Esophagus mucosa (tissue), 1 donor: ENCODE data around the gene LHFPL6. TPM values are rescaled to one million over a fixed set of nuclear protein-coding genes. Genes with fewer than 3 reads are reported as not detected.

Source experiments
- ATAC-seq: fragments of 200-7000 bp; cut with Tn5 transposase; one replicate; pipeline ENCODE4 v1.9.1; 2020
- total RNA-seq: library from RNA; stranded (reverse); gene quantifications from one replicate; pipeline ENCODE4 v1.2.4, GENCODE V29; 2023
- donor health status: DM: yes; HTN: yes; CAD: no.

The LHFPL6 gene
- total RNA-seq, 1 donor from 2014 or later: 3.3 TPM

GRCh38 chr13:39461685-39462266, 141.2 kb downstream of the LHFPL6 start:
- ATAC-seq: no peak

- no peak for ATAC-seq
These were observed 145.7 kb downstream of the LHFPL6 start for GRCh38 chr13:39457274-39457673.

GRCh38 chr13:39455521-39456175, 147.3 kb downstream of the LHFPL6 start:
- ATAC-seq: no peak

GRCh38 chr13:39452834-39453233, 150.2 kb downstream of the LHFPL6 start:
- ATAC-seq: no peak

- no peak for ATAC-seq
These were observed 150.6 kb downstream of the LHFPL6 start for GRCh38 chr13:39452417-39452816.

- no peak for ATAC-seq
These were observed 151.1 kb downstream of the LHFPL6 start for GRCh38 chr13:39451860-39452301.

GRCh38 chr13:39451301-39451700, 151.7 kb downstream of the LHFPL6 start:
- ATAC-seq: no peak

DNA sequence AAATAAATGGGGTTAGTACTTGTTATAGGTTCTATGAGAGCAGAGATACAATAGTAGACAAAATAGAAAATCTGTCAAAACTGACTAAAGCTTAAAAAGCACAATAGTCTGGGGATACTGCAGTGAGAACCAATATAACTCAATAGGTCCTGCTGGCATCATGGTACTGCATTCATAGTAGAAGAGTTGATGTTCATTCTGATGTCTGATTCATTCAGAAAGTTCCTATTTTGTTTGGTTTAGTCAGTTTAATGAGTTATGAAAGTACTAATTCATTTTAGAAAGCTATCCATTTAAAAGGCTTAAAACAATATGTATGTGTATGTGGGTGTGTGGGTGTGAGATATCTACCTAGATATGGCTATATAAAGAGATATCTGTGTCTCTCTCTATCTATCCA, 152.8 kb downstream of the LHFPL6 start:
- no peak for ATAC-seq

GRCh38 chr13:39448834-39449233, 154.2 kb downstream of the LHFPL6 start:
- no peak for ATAC-seq

- no peak for ATAC-seq
These were observed 156.1 kb downstream of the LHFPL6 start for GRCh38 chr13:39446865-39447264.

- no peak for ATAC-seq
These were observed 158.1 kb downstream of the LHFPL6 start for GRCh38 chr13:39444866-39445265.

GRCh38 chr13:39433651-39434050, 169.3 kb downstream of the LHFPL6 start:
- no peak for ATAC-seq

DNA sequence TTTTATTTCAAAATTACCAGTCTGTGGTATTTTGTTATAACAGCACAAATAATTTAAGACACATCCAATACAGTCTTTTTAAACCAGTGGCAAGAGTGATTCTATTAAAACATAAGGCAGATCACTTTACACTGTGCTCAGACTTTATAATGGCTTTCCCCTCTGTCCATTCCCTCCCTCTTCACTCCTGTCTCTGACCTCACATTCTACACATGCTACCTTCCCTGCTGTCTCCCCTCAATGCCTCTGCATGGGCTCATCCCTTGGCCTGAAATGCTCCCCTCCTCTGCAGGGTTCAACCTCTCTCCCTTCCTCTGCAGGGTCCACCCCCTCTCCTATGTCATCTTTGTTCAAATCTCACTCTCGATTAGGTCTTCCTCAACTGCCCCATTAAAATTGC, 170.8 kb downstream of the LHFPL6 start:
- no peak for ATAC-seq

GRCh38 chr13:39422845-39423565, 180.0 kb downstream of the LHFPL6 start:
- ATAC-seq: no peak

DNA sequence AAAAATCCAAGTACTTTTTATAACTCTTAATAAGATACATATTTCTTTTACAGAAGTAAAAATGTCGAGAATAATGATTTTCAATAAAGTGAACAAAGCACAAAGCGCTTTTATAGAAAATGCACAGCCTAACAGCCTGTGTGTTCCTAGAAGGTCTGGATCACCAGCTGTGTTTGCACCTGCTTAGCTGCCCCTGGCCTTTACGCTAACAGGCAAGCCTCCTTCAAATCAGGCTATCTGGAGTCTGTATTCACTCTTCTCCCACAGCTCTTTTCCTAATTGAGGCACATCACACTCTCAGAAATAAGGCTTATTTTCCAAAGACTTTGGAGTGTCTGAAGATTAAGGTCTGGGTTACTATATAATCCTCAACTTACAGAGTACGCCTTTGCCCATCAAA, 183.1 kb downstream of the LHFPL6 start:
- no peak for ATAC-seq

DNA sequence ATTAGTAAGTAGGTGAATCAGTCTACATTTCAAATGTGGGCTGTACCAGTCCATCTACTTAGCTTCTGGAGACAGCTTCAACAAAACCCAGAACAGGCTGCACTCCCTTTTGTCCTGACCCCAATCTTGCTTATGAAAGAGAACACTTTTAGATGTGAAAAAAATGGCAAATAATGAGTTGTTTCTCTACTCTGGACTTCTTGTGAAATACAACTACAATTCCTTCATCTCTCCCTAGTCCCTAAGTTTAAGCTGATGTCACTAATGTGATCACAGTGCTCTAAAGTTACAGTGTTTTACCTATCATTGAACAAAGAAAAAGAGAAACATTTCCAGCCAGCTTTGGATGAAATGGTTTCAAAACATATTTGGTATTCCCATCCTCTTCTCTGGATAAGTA, 183.9 kb downstream of the LHFPL6 start:
- no peak for ATAC-seq

- no peak for ATAC-seq
These were observed 184.6 kb downstream of the LHFPL6 start for GRCh38 chr13:39418424-39418823.

GRCh38 chr13:39417643-39418042, 185.3 kb downstream of the LHFPL6 start:
- ATAC-seq: no peak

- no peak for ATAC-seq
These were observed 185.9 kb downstream of the LHFPL6 start for GRCh38 chr13:39417131-39417530.

DNA sequence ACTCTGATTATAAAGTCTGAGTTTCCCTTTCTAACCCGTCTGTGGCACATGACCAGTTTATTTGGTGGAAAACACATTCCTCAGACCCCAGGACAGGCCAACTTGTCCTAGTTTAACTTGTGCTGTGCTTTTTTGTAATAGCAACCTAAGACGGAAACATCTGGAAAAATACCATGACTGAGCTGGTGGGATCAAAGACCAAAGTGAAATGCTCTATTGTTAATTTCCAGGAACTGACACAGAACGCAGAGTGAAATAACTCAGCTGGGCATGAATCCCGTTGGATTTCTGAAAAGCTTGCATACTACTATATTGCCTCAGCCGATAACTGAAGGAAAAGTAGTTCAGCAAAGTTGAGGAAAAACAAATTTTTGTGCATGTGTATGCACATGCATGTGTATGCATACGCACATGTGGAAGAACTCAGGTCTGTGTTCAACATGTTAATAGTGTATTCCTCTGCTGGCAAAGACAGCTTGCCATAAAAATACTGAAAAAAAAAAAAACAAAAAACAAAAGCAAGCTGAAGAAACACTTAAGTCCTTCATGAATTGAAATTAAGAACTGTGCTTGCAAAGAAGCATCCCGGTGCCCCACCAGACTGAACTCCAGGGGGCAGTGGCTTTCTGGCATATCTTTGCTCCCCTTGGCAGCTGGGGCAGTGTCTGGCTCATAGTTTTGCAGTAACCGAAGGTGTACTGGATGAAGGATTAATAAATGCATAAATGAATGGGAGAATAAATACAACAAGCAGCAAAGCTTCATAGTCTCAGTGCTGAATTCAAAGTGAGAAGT, 187.8 kb downstream of the LHFPL6 start:
- no peak for ATAC-seq

DNA sequence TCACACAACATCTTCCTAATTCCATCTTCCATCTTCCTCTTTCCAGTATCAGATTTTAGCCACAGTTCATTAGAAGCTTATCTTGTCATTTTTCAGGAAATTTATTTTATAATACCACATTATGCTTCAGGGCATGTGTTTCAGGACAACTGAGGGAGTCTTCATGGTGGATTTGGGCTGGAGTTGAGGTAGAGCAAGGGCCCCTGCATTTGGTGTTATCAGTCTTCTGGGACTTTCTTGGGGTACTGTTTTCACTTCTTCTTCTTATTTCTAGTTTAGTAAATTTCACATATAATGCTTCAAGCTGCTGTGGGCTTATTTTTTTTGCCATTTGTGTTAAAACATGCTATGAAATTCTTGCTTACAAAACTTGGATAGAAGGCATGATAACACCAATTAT, 188.7 kb downstream of the LHFPL6 start:
- no peak for ATAC-seq

GRCh38 chr13:39411511-39411910, 191.5 kb downstream of the LHFPL6 start:
- ATAC-seq: no peak

GRCh38 chr13:39410964-39411363, 192.0 kb downstream of the LHFPL6 start:
- no peak for ATAC-seq
